B cell (primary cell): Measurements from ENCODE around the gene PHF21A.

Experiments used
- EZH2 ChIP-seq: IDR thresholded peaks from 2 replicates; pipeline ENCODE4 v1.6.1; 2012; ENCODE audit warnings: borderline replicate concordance, low read depth, mild to moderate bottlenecking, moderate library complexity, low read length; ENCODE audit not compliant: insufficient read depth, poor library complexity, severe bottlenecking
- TF ChIP-seq, protein P1 (sequence below): fragments of 200-600 bp; IDR thresholded peaks from one replicate; pipeline ENCODE4 v1.8.0; 2022; ENCODE audit warnings: antibody characterized with exemption, mild to moderate bottlenecking

DNA sequence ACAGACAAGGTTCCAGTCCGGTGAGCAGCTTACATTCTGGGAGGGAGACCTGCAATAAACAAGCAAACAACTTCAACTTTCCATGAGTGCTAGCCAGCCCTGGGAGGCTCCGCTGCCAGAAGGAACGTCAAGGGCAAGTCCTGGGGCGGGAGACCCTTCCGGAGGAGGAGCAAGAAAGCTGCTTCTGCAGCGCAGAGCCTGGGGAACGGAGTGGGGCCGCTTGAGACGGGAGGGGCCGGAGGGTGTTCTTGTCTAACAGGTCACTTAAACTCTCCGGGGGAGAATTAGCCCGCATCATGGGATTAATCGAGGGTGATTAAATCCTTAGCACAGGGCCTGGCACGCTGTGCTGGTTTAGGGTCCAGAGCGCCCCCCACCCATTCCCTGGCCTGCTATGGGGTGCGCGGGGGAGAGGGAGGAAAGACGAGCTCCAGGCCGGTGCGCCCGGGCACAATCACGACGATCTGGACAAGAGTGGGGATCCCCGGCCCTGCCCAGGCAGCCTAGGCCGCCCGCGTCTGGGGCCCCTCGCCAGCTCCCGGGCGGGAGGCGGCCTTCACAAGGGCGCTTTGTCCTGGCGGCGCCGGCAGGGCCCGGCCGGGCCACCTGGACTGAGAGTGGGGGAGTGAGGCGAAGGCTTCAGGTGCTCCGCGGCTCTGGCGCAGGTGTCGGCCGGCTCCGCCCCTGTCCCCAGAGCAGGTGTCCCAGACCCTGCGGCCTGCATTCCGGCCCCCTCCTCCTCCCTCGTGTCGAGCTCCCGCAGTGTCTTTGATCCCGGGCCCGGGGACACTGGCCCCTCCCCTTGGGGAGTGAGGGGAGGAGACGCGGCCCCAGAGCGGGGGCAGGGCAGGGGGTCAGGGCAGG, 199.5 kb downstream of the PHF21A start:
- no peak for TF ChIP-seq EZH2
- TF ChIP-seq, protein P1, sequence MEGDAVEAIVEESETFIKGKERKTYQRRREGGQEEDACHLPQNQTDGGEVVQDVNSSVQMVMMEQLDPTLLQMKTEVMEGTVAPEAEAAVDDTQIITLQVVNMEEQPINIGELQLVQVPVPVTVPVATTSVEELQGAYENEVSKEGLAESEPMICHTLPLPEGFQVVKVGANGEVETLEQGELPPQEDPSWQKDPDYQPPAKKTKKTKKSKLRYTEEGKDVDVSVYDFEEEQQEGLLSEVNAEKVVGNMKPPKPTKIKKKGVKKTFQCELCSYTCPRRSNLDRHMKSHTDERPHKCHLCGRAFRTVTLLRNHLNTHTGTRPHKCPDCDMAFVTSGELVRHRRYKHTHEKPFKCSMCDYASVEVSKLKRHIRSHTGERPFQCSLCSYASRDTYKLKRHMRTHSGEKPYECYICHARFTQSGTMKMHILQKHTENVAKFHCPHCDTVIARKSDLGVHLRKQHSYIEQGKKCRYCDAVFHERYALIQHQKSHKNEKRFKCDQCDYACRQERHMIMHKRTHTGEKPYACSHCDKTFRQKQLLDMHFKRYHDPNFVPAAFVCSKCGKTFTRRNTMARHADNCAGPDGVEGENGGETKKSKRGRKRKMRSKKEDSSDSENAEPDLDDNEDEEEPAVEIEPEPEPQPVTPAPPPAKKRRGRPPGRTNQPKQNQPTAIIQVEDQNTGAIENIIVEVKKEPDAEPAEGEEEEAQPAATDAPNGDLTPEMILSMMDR = no peak
